PC-9 (cell line): ENCODE measurements around the gene CDK5.

ENCODE experiments used
- CTCF ChIP-seq: fragments of 200-600 bp; sonication (generic); conservative IDR thresholded peaks from 2 replicates; pipeline ENCODE4 v1.6.1; 2017; ENCODE audit warnings: mixed run types, antibody characterized with exemption, mild to moderate bottlenecking, moderate library complexity
- EZH2 ChIP-seq: fragments of 200-600 bp; sonication (generic); IDR thresholded peaks from 2 replicates; pipeline ENCODE4 v1.8.0; 2017; ENCODE audit warnings: antibody characterized with exemption, low read depth

GRCh38 chr7:151010307-151011096 is 47.2 kb downstream of the CDK5 start:
- no peak for TF ChIP-seq CTCF
- no peak for TF ChIP-seq EZH2
